Activated CD8-positive, alpha-beta memory T cell treated with anti-CD3 and anti-CD28 coated beads, Interleukin-2, amount 50 U/mL, for 48 hours (primary cell): Measurements from ENCODE around the gene SMCO2.

ENCODE experiments used
- DNase-seq: peaks from one replicate; pipeline ENCODE4 v3.0.0-alpha.2; 2020

Gene SMCO2

GRCh38 chr12:27446436-27446835, at the start of gene SMCO2:
SMCO2 (plus strand) TSS chr12:27446736; CDS start chr12:27470632, 23,896 bp downstream.
- no peak for DNase-seq

GRCh38 chr12:27398466-27398865, 48.1 kb upstream of the SMCO2 start:
- DNase-seq: no peak

DNA sequence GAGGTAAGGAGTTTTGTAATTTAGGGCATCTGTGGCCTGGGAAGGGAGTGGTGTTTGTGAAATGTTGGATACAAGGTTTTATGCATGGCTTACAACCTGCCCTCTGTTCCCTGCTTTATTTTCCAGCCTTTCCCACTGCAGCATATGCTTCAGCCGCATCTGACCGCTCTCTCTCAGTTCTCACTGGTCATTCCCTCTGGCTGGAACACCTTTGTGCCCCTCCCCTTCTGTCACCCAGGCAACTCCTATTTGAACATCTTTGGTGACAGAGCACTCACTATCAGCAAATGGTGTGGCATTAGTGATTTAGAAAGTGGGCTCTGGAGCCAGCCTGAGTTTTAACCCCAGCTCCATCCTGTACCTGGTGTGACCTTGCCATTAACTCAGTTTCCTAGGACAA, 47.5 kb upstream of the SMCO2 start:
- DNase-seq: no peak

GRCh38 chr12:27400856-27401354, 45.6 kb upstream of the SMCO2 start:
- no peak for DNase-seq

DNA sequence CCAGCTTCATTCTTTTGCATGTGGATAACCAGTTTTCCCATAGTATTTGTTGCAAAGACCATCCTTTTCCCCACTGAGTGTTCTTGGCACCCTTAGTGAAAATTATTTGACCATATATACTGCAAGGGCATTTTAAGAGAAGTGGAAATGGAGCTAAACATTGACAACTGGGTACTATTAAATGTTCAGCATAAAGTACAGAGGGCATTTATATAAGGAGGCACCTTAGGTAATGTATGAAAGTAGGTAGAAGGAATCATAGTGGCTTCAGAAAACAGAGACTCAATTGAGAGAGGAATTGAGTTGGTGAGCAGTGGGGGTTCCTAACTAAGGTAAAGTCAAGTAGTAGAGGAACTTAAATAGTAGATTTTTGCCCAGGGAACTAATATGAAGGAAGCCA, 34.5 kb upstream of the SMCO2 start:
- DNase-seq: no peak

GRCh38 chr12:27422697-27423096, 23.8 kb upstream of the SMCO2 start:
- DNase-seq: no peak

DNA sequence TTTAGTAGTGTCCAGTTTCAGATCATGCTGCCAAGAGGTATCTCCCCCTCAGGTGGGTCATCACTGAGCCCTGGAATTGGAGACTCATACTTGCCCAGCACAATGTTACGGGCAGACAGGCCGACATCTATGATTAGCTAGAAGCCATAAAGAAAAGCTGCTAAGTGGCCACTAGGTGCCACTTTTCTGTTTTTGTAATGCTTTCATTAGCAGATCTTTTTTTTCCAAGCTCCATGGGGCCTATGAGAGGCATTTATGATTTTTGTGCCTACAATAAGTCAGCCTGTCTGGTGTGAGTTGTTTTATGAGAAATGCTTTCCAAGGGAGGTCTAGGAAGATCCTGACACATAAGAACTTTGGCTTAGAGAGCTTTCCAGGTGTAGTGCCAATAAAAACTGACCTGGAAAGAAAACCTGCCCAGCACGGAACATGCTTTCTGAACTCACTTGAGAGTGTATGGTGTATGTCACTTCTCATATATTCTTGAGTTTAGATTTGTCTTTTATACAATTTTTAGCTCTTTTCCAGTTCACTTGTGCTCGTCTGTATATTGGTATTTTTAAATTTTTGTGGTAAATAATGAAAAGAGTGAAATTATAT, 21.8 kb upstream of the SMCO2 start:
- no peak for DNase-seq

DNA sequence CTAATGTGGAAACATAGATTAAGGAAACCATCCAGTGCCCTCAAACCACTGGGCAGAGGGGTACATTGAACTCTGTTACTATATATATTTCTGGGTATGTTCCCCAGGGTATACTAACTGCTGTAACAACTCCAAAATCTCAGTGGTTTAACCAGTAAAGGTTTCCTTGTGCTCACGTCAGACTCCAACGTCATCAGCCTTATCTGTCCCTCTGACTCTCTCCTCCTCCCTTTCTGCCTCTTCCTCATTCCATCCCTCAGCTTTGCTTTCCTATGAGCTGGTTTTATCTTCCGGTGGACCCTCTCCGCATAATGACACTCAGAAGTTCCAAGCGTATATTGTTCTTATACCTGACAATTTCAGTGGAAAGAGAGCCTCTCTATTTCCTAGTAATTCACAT, 21.2 kb upstream of the SMCO2 start:
- DNase-seq: no peak

- DNase-seq: no peak
Observed at GRCh38 chr12:27426743-27427487, 19.6 kb upstream of the SMCO2 start.

DNA sequence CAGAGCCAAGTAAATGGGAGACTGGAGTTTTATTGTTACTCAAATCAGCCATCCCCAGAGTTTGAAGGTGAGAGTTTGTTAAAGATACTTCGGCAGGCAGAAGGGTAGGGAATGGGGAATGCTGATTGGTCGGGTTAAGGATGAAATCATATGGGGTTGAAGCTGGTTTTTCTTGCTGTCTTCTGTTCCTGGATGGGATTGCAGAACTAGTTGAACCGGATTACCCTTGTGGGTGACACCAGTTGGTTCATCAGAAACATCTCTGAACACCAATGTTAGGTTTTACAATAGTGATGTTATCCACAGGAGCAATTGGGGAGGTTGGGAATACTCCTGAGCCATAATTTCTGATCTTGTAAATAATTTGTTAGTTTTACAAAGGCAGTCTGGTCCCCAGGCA, 18.7 kb upstream of the SMCO2 start:
- DNase-seq: no peak

DNA sequence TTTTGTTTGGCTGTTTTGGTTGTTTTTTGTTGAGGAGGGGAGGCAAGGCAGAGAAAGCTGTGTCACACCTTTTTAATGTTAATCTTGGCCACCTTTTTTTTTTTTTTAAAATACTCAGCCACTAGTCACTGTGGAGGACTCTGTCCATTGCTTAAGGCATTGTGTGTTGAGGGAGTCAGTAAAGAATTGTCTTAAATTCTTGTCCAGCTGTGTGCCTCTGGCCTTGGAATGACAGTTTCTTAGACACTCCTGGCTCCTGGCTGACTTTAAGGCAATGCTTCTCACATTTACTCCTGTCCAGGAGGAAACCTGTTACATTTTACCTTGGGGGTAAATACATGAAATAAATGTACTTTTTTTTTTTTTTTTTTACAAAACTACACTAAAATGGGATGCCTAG, 18.1 kb upstream of the SMCO2 start:
- no peak for DNase-seq

DNA sequence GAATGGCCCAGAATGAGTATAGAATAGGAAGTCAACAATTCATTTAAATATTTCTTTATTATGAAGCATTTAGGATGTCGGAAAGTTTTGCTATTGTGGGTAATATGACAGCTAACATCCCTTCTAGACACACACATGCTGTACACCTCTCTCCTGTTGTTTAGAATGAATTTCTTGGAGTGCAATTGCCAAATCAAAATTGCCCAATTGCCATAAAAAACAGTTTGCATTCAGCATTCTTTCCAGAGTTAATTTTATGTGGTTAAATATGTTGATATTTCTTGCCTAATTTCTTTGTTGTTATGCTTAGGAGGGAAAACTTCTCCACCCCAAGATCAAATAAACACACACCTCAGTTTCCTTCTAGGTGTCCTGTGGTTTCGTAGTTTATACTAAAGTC, 16.9 kb upstream of the SMCO2 start:
- DNase-seq: no peak

- no peak for DNase-seq
Observed at GRCh38 chr12:27431185-27431584, 15.4 kb upstream of the SMCO2 start.

GRCh38 chr12:27434673-27435565, 11.6 kb upstream of the SMCO2 start:
- DNase-seq: no peak

GRCh38 chr12:27436029-27436428, 10.5 kb upstream of the SMCO2 start:
- no peak for DNase-seq

- no peak for DNase-seq
Observed at GRCh38 chr12:27436768-27437167, 9.8 kb upstream of the SMCO2 start.

- no peak for DNase-seq
Observed at GRCh38 chr12:27437839-27438238, 8.7 kb upstream of the SMCO2 start.

GRCh38 chr12:27447761-27448160, 1.2 kb downstream of the SMCO2 start:
- DNase-seq: no peak

DNA sequence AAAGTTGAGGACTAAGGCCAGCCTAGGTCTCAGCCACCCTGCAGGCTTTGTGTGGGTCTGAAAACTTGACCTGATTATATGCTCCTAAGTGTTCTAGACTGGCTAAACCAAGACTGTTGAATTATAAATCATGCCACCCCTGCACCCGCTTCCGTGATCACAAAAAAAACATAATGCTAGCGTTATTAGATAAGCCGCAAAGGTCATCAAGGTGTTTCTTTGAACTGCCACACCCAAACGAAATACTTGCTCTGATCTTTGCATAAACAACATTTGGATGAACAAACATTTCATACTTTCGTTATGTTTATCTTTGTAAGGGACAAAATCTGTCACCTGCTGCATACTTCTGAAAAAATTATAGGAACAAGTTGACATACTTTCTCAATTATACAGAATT, 2.5 kb downstream of the SMCO2 start:
- DNase-seq: no peak

- no peak for DNase-seq
Observed at GRCh38 chr12:27449893-27450534, 3.5 kb downstream of the SMCO2 start.

GRCh38 chr12:27451036-27451825, 4.7 kb downstream of the SMCO2 start:
- no peak for DNase-seq

DNA sequence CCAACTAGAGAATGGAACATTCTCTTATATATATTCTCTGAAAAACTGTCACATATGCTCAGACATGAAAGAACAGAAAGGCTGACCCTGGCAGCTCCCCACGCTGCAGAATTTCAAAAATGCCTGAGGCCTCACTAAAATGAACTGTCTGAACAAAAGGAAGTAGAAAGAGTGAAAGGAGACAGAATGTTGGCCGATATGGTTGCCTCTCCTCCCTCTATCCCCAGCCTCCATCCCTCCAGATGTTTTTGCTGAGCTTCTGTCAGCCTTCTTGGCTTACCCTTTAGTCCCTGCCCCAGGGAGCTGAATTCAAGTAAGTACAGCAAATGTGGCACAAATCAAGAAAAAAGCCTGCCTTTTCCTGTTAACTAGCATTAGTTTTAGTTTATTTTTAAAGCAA, 6.9 kb downstream of the SMCO2 start:
- DNase-seq: no peak
